Measurements from ENCODE around the gene ADARB1. TPM values are rescaled to one million over a fixed set of nuclear protein-coding genes. Genes with fewer than 3 reads are reported as not detected.

Gene ADARB1
- total RNA-seq, 1 experiment from 2014 or later = 14.1 TPM

- no peaks in the 10 kb centered on the region for H3K9me3 ChIP-seq (ENCODE audit: low read length)
- intact Hi-C loops (cut with micrococcal nuclease) = no loop called here
- no TSS peak for BruUV-seq (replicated peaks)
- no peak overlapping the region for H3K27ac ChIP-seq (ENCODE audit: low read length)
- H2AFZ ChIP-seq (ENCODE audit: low read length) = no peak overlapping the region
- no peaks in the 10 kb centered on the region for H3K79me2 ChIP-seq (ENCODE audit: low read length)
- peaks cover 5% of the 10 kb centered on the region; the same call in 1 of the 2 replicates for H3K4me1 ChIP-seq (ENCODE audit: insufficient read depth, low read length)
- DNase-seq = no peak
- no peaks in the 10 kb centered on the region for H3F3A ChIP-seq (ENCODE audit: low read length, unreplicated experiment)
- no peak overlapping the region for H3K4me2 ChIP-seq (ENCODE audit: low read length)
- no peaks in the 10 kb centered on the region for H3K9me2 ChIP-seq (replicated peaks; ENCODE audit: low read length)
- no peak for TF ChIP-seq CTCF (conservative IDR thresholded peaks at IDR 0.05; ENCODE audit: low read depth, low read length)
- no peak for TF ChIP-seq EZH2phosphoT487 (IDR thresholded peaks at IDR 0.05; ENCODE audit: borderline replicate concordance, low read length)
- TF ChIP-seq EZH2 (IDR thresholded peaks at IDR 0.05; ENCODE audit: low read length, unreplicated experiment) = no peak
- no peaks in the 10 kb centered on the region for H4K20me1 ChIP-seq (ENCODE audit: low read length)
- no peak overlapping the region for H3K4me3 ChIP-seq (ENCODE audit: low read length)
- no peaks in the 10 kb centered on the region; the same call in 1 of the 2 replicates for H3K36me3 ChIP-seq (ENCODE audit: low read depth, low read length)
- ChIA-PET POLR2A (ENCODE audit: unreplicated experiment) (no interaction called here), CTCF (no interaction called here)
- H3K27me3 ChIP-seq (ENCODE audit: low read length) = 0 out of 2 replicates have a peak, but pooled peaks cover 7% of the 10 kb centered on the region
- no peak for ATAC-seq
- H3K9ac ChIP-seq (ENCODE audit: low read length) = no peak overlapping the region
Measured at GRCh38 chr21:45259206-45259840, 184.9 kb downstream of the ADARB1 start.

DNA sequence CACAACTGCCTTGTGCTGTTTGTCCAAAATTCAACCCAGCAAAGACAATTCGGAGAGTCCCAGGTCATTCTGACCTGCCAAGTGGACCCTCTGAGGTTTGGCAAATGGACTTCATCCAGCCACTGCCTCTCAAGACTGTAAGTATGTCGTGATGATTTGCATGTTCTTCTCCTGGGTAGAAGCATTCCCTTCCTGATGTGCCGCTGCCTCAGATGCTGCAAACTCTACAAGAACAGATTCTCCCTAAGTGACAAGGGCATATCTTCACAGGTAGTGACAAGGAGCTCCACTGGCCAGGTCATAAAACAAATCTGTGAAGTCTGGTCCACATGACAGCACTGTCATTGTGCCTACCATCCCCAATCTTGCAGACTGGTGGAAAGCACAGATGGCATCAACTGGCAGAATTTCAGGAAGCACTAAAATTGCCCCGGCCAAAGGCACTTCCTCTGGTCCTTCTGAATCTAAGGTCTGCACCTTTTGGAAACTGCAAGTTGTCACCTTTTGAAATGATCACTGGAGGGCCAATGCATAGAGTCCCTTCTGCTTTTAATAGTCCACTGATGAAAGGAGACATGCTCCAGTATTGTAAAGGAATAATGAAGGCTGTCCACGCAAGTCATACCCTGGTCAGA, 185.9 kb downstream of the ADARB1 start:
- no peak for TF ChIP-seq CTCF (conservative IDR thresholded peaks at IDR 0.05; ENCODE audit: low read depth, low read length)
- TF ChIP-seq EZH2 (IDR thresholded peaks at IDR 0.05; ENCODE audit: low read length, unreplicated experiment) = no peak
- TF ChIP-seq EZH2phosphoT487 (IDR thresholded peaks at IDR 0.05; ENCODE audit: borderline replicate concordance, low read length) = no peak
- Histone ChIP-seq H3K4me3 (ENCODE audit: low read length) (no peak overlapping the region), H3K4me2 (ENCODE audit: low read length) (no peak overlapping the region), H3K9me2 (replicated peaks; ENCODE audit: low read length) (no peaks in the 10 kb centered on the region), H3K4me1 (ENCODE audit: insufficient read depth, low read length) (no peaks in the 10 kb centered on the region), H2AFZ (ENCODE audit: low read length) (no peak overlapping the region), H3K9ac (ENCODE audit: low read length) (no peak overlapping the region), H3K36me3 (ENCODE audit: low read depth, low read length) (no peaks in the 10 kb centered on the region; the same call in 1 of the 2 replicates), H3K27me3 (ENCODE audit: low read length) (no peaks in the 10 kb centered on the region), H4K20me1 (ENCODE audit: low read length) (no peaks in the 10 kb centered on the region), H3K27ac (ENCODE audit: low read length) (no peak overlapping the region), H3K79me2 (ENCODE audit: low read length) (no peaks in the 10 kb centered on the region), H3F3A (ENCODE audit: low read length, unreplicated experiment) (no peaks in the 10 kb centered on the region), H3K9me3 (ENCODE audit: low read length) (no peaks in the 10 kb centered on the region)
- ATAC-seq (no peak), DNase-seq (no peak)
- intact Hi-C loops (cut with micrococcal nuclease) = no loop called here
- no TSS peak for BruUV-seq (replicated peaks)
- POLR2A ChIA-PET (ENCODE audit: unreplicated experiment) = no interaction called here
- CTCF ChIA-PET = interaction anchor here (0.5 kb wide), 1 partner anchor 343 kb away, joined by 6 read pairs; no protein-coding TSS in a partner anchor

- BruUV-seq (replicated peaks) = no TSS peak
- no peak for ATAC-seq
- Histone ChIP-seq H3K79me2 (ENCODE audit: low read length) (no peaks in the 10 kb centered on the region), H3K27ac (ENCODE audit: low read length) (no peak overlapping the region), H3K9me3 (ENCODE audit: low read length) (no peaks in the 10 kb centered on the region), H3K27me3 (ENCODE audit: low read length) (no peaks in the 10 kb centered on the region), H4K20me1 (ENCODE audit: low read length) (no peaks in the 10 kb centered on the region), H2AFZ (ENCODE audit: low read length) (no peak overlapping the region), H3K4me3 (ENCODE audit: low read length) (no peak overlapping the region), H3K4me1 (ENCODE audit: insufficient read depth, low read length) (no peaks in the 10 kb centered on the region), H3F3A (ENCODE audit: low read length, unreplicated experiment) (no peaks in the 10 kb centered on the region), H3K4me2 (ENCODE audit: low read length) (no peak overlapping the region), H3K36me3 (ENCODE audit: low read depth, low read length) (no peaks in the 10 kb centered on the region; the same call in 1 of the 2 replicates), H3K9me2 (replicated peaks; ENCODE audit: low read length) (no peaks in the 10 kb centered on the region), H3K9ac (ENCODE audit: low read length) (no peak overlapping the region)
- no peak for TF ChIP-seq EZH2phosphoT487 (IDR thresholded peaks at IDR 0.05; ENCODE audit: borderline replicate concordance, low read length)
- no peak for TF ChIP-seq EZH2 (IDR thresholded peaks at IDR 0.05; ENCODE audit: low read length, unreplicated experiment)
- TF ChIP-seq CTCF (conservative IDR thresholded peaks at IDR 0.05; ENCODE audit: low read depth, low read length) = no peak
- DNase-seq = no peak
- ChIA-PET CTCF (no interaction called here), POLR2A (ENCODE audit: unreplicated experiment) (no interaction called here)
- intact Hi-C loops (cut with micrococcal nuclease) = no loop called here
Measured at GRCh38 chr21:45261093-45261492, 186.7 kb downstream of the ADARB1 start.

Data from PC-3 (cell line).